Subcutaneous adipose tissue (tissue), 4 donors: ENCODE measurements around the gene CCDC70. TPM values are rescaled to one million over a fixed set of nuclear protein-coding genes. Genes with fewer than 3 reads are reported as not detected.

Experiments
- CTCF ChIP-seq: fragments of 450-650 bp; IDR thresholded peaks from one replicate; pipeline ENCODE4 v1.5.1; 2016; ENCODE audit warnings: low read depth, mild to moderate bottlenecking, control low read depth, antibody characterized with exemption, moderate library complexity
- total RNA-seq, 4 donors: library from RNA; depleted of rRNA; stranded (reverse); fragments of >200 nt; gene quantifications; one replicate each; pipeline ENCODE4 v1.1.0, GENCODE V29; 2016

CCDC70 gene
- total RNA-seq, 4 donors from 2014 or later = not detected

- no peak for TF ChIP-seq CTCF
Measured at GRCh38 chr13:51895906-51896888, 34.4 kb downstream of the CCDC70 start.

GRCh38 chr13:51900471-51900870, 38.7 kb downstream of the CCDC70 start:
- no peak for TF ChIP-seq CTCF

- TF ChIP-seq CTCF = no peak
Measured at GRCh38 chr13:51902776-51903175, 41.0 kb downstream of the CCDC70 start.

GRCh38 chr13:51905787-51906186, 44.0 kb downstream of the CCDC70 start:
- no peak for TF ChIP-seq CTCF

GRCh38 chr13:51906581-51906980, 44.8 kb downstream of the CCDC70 start:
- no peak for TF ChIP-seq CTCF

- no peak for TF ChIP-seq CTCF
Measured at GRCh38 chr13:51907040-51907732, 45.4 kb downstream of the CCDC70 start.

GRCh38 chr13:51910508-51910907, 48.7 kb downstream of the CCDC70 start:
- TF ChIP-seq CTCF = no peak
